Measurements from ENCODE around the gene BST2.

GRCh38 chr19:17418710-17419109, 13.3 kb upstream of the BST2 start:
- TF ChIP-seq CTCF (IDR thresholded peaks at IDR 0.05), result no peak
- no peak for TF ChIP-seq ZFX (IDR thresholded peaks at IDR 0.05; ENCODE audit: borderline replicate concordance)
